KG1 (cell line): ENCODE data around the gene ZNF804B.

Experiments
- DNase-seq: peaks from one replicate; lab custom pipeline; 2025; lab: John Stamatoyannopoulos, UW

Gene ZNF804B

GRCh38 chr7:88842201-88842600 is 82.7 kb downstream of the ZNF804B start:
- DNase-seq = no peak

- no peak for DNase-seq
These were observed 85.6 kb downstream of the ZNF804B start for GRCh38 chr7:88845091-88845490.

DNA sequence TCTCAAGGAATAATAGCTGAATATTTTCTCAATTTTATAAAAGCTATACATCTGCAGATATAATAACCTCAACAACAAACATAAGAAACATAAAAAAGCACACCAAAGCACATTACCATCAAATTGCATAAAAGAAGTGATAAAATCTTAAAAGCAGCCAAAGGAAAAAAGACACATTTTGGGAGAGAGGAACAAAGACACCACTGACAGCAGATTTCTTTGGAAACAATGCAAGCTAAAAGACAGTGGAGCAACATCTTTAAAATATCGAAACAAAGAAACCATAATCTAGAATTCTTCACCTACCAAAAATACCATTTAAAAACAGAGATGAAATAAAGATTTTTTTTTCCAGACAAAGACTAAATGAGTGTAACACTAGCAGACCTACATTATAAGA is 91.7 kb downstream of the ZNF804B start:
- no peak for DNase-seq

- DNase-seq = no peak
These were observed 99.8 kb downstream of the ZNF804B start for GRCh38 chr7:88859288-88859687.

GRCh38 chr7:88866265-88866863 is 106.9 kb downstream of the ZNF804B start:
- no peak for DNase-seq

DNA sequence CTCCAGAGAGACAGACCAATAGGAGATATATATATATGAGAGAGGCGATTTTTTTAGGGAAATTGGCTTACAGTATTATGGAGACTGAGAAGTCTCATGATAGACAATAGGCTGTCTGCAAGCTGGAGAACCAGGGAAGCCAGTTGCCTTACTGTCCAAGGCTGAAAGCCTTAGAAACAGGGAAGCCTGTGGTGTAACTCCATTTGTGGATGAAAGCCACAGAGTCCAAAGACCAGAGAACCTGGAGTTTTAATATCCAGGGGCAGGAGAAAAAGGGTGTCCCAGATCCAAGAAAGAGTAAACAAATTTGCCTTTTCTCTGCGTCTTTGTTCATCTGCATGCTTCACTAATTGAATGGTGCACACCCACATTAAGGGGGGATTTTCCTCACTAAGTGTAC is 107.7 kb downstream of the ZNF804B start:
- DNase-seq = no peak

DNA sequence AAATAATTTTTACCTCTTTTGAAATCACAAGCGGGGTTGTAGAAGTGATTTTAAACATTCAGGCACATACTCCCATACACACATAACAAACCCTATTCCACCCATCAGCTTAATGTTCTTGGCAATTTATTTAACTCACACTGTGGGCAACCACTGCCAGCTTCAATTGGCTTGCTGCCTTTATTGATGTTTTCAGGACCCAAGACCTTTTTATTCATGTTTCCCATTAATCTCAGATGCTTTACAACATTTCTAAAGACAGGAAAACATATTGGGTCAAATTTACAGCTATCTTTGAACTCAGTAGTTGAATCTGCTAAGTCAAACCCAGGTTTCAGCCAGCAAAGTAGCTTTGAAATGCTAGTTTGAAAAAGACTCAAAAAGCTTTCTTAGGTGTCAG is 109.0 kb downstream of the ZNF804B start:
- DNase-seq = no peak

GRCh38 chr7:88881136-88881535 is 121.6 kb downstream of the ZNF804B start:
- DNase-seq = no peak

DNA sequence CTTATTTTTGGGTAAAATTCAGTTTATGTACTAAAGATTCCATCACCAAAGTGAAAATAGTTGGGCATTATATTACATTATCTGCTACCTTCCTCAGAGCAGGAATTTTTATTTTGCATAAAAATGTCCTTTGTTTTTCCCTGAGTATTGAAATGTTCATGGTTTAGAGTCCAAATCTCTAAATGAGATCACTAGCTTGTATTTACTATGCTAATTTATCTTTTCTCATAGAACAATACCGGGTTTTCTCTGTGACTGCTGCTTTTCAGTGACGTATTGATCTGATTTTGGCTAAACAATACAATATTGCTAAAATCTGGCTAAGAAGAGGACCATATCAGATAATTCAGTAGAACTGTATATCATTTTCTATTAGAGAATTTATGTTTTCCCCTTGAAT is 125.6 kb downstream of the ZNF804B start:
- no peak for DNase-seq

- no peak for DNase-seq
These were observed 129.2 kb downstream of the ZNF804B start for GRCh38 chr7:88888684-88889083.

DNA sequence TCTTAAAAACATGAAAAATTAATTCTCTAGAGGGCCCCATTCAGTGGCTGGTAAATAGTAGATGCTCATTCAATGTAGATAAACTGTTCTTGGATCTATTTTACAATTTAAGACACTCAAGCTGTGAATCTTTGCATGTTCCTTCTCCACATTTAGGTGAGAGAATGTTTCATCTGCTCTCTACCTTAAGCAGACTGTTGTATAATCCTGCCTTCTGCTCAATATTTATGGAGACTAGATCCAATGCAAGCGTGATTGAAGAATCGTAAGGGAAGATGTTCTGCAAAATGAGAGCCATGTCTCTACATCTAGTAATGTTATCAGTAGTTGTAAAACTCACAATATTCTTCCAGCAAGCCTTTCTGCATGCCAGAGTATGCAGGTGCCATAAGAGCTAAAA is 151.0 kb downstream of the ZNF804B start:
- DNase-seq = no peak

DNA sequence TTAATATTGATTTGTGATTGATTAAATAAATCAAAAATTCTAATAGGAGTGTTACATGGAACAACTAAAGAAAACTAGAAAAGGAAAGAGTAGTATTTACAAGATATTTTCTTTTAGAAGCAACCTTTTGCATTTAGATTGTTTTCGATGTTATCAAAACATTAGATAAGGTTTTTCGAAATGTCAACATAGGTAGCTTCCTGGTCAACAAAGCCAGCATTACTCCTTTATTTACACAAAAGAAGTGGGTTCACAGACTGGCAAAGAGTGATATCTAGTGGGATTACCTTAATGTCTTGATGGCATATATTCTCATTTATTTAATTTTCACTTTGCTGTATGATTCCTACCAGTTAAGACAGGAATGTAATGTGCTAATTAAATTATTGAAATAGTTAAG is 153.4 kb downstream of the ZNF804B start:
- DNase-seq = no peak

DNA sequence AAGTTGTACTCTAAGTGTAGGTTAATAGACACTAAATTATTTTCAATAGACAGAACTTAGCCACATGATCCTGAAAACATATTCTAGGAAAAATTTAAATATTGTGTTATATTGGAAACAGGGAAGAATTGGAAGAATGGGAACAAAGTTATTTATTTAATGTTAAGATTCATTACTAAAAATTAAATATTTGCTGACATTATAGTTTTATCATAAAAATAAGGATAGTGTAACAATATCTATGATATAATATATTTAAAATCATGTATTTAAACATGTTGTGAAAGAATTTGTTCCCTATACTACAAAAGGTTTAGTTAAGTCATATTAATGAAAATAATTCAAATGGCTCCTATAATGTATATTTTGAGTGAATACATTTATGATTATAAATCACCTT is 156.1 kb downstream of the ZNF804B start:
- DNase-seq = no peak

DNA sequence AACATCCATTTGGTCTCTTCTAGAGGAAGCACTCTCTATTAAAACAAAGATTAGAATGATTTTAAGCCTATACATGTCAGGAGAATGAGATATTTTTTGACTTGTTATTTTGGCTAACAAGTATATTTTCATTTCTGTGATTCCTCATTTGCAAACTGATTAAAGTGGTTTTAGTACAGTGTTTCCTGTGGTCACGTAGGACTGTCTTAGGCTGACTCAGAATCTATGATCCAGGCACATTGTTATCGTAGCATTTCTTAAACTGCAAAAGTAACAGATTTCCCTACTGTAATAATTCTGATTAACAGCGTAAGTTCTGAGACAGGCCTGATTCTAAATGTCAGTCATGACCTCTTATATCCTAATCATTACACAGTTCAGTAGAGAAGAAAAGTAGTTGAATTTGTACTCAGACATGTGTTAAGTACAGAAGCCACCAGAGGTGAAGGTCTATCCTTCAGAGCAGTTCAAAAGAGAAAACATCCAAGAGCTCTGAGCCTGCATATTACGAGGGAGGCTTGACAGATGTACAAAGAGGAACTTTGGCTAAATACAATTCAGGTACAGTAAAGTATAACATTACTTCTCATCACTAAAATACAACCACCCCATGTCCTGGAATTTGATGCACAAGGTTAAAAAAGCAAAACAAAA is 160.1 kb downstream of the ZNF804B start:
- DNase-seq = no peak

DNA sequence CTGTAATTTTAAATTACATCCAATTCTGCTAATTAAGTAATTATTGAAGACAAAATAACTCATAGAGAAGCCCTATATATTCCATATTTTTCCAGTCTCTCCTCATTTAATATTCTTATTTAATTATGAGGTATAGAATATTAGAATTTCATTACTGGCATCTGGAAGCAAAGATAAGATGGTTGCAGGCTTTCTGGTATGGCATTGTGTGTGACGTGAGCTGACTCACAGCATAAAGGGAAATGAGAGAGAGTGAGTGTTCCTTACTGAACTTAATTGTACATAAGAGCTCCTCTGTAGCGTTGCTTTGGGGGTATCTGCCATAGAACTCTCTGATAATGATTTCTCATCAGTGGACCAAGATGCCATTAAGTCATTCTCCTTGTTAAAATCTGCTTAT is 163.4 kb downstream of the ZNF804B start:
- no peak for DNase-seq

DNA sequence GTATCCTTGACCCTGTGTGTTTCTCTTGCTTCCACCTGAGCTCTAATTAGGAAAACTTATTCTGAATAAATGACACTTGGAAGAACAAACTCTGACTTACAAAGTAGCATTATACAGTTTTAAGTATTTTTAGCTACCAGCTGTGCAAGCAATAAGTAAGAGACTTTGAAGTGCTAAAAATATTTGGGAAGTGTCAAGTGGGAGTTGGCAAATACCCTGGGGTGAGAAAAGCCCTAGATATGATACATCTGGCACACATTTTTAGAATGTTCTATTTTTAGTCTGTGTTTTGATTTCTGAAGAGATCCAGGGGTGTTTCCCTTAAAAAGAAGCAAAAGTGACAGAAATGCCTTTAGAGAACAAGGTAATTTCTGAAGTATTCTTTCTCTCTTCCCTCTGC is 168.8 kb downstream of the ZNF804B start:
- no peak for DNase-seq

DNA sequence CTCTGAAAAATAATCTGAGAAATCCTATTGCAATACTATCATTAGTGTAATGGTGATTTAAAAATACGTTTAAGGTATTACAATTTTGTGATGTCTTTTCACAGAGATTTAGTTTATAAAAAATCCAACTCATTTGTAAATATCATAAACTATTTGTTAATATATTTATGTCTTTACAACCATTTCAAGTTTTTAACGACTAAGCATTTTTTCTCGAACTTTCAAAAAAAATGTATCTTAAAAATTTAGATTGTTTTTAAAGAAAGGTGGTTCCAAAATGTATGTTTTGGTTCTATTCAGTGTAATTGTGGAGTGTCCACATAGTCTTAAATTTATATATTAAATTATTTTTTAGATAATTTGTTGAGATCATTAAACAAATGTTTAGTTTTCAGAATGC is 170.2 kb downstream of the ZNF804B start:
- DNase-seq = no peak

DNA sequence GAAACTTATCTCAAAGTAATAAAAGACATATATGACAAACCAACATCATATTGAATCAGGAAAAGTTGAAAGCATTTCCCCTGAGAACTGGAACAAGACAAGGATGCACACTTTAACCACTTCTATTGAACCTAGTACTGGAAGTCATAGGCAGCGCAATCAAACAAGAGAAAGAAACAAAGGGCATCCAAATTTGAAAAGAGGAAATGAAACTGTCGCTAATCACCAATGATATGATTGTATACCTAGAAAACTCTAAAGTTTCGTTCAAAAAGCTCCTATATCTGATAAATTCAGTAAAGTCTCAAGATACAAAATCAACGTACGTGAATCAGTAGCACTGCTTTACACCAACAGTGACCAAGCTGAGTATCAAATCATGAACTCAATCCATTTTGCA is 173.8 kb downstream of the ZNF804B start:
- DNase-seq = no peak

DNA sequence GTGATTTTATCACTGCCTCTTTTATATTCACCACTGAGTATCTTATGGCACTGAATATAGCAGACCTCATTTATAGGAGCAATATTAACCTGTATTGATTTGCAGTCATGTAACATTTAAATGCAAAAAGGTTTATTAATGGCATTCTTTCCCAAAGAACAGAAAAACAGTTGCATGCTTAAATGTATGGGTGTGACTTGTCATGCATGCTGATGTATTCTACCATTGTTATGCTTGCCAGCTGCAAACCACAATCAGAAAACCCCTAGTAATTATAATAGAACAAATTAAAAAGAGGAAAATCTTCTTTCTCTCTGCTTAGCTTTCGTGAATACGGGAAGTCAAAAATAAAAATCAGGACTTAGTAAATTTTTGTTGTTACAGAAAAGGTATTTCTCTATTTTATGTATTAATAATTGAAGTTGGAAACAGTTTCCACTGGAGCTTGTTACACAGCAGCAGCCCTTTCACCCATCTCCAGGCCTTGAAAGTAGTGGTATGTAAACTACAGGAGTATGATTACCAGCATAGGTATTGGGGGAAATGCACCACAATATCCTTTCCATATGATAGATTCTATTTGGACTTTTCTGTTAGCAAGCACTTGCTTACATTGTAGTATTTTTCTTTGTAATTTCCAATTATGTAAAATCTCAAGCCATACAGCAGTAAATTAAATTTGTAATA is 183.5 kb downstream of the ZNF804B start:
- DNase-seq = no peak

- no peak for DNase-seq
These were observed 192.3 kb downstream of the ZNF804B start for GRCh38 chr7:88951826-88952225.

- no peak for DNase-seq
These were observed 204.9 kb downstream of the ZNF804B start for GRCh38 chr7:88964418-88964817.

GRCh38 chr7:88965371-88965770 is 205.9 kb downstream of the ZNF804B start:
- no peak for DNase-seq

DNA sequence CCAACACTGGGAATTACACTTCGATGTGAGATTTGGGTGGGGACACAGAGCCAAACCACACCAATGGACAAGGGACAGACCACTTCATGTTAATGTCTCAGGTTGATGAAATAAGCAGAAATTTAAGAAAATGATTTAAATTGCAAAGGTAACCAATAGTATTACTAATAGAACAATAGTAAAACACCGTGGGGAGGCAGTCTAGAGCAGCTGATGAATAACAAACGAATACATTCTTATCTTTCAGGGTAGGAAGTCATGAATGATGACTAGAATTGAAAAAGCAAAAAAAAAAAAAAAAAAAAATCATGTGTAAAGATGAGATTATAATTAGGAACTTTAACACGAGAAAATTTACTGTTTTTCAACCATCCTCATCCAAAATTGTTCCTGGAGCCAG is 207.9 kb downstream of the ZNF804B start:
- no peak for DNase-seq

DNA sequence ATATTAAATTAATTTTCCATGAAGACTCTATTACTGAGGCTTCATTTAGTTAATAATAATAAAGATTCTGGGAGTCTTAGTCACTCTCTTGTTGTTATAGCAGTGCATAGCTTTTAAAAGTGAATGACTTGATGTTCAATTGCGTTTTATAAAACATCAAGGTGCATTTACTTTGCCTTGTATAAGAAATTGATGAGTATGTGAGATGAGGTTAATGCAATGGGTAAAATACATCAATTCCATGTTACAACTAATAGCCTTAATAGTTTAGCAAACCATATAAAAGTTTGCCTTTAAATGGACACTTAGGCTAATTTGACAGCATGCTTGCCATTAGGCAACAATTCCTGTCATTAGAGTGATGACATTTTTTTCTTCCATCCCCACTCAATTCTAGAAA is 209.7 kb downstream of the ZNF804B start:
- DNase-seq = no peak
